Measurements from ENCODE around the gene MYH9.
"Not testable (repeated sequence)": the region's sequence is repeated elsewhere in the genome, so short reads cannot be mapped to it uniquely, and the experiment has no call there.

The MYH9 gene

DNA sequence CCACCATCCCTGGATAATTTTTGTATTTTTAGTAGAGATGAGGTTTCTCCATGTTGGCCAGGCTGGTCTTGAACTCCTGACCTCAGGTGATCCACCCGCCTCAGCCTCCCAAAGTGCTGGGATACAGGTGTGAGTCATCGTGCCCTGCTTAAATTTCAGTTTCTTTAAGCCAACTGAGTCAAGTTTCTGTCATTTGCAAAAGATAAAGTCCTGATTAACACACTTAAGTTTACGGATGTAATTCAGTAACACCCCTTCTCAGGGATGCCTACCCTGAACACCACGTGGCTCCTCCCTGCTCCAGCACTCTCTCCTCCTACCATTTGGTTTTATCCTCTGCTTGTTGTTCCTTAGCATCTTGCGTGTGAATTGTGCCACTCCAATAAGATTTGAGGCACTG lies 36.7 kb upstream of the MYH9 start:
- H3K4me1 ChIP-seq (ENCODE audit: control insufficient read depth, insufficient read depth, low read length, poor library complexity, severe bottlenecking) = peaks cover 27% of the 10 kb centered on the region
- not testable (repeated sequence) for H3K4me3 ChIP-seq (ENCODE audit: extremely low read depth, insufficient read depth, low read length, poor library complexity, severe bottlenecking); H3K9me3 ChIP-seq (ENCODE audit: control insufficient read depth, low read length); H3K36me3 ChIP-seq (ENCODE audit: control insufficient read depth, insufficient read depth, low read length); H3K27ac ChIP-seq (ENCODE audit: low read depth, low read length, severe bottlenecking)
- WGBS, 2 experiments (ENCODE audit: insufficient coverage in 2 of 2) = 82 to 94% methylated on average over 5 of the region's 5 CpGs

DNA sequence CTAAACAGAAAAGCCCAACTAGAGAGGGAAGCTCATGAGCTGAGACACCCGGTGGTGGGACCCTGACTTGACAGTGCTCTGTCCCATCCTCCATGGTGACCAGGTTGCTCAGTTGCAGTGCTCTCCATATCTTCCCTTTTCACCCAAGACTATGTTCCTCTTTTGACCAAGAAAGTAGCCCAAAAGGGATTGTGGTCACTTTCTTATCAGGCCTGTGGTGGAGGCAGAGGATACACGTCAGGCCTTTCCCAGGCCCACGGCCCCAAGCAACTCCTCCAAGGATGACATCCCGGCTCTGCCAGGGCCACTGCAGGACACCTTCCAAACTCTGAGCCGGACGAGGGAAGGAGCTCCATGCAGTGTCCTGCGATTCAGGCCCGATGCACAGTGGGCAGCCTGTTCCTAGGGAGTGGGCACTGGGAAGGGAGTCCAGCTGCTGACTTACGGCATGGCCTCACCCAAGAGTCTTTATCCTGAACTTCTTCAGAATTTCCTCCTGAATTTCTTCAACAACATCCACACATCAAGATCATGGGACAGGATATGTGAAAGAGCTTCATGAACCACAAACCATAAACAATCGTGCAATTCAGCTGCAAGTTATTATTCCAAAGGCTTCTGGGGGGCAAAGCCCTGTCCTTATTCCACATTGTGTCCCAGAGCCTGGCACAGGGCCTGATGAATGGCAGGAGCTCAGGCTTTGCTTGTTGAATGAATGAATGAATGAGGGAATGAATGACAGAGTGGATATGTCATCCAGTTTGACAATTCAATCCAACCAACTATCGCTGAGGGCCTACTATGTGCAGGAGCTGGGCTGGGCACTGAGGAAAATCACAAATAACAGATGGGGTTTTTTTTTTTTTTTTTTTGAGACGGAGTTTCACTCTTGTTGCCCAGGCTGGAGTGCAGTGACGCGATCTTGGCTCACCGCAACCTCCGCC lies 36.0 kb upstream of the MYH9 start:
- Histone ChIP-seq H3K4me1 (ENCODE audit: control insufficient read depth, insufficient read depth, low read length, poor library complexity, severe bottlenecking) (peaks cover 27% of the 10 kb centered on the region), H3K4me3 (ENCODE audit: extremely low read depth, insufficient read depth, low read length, poor library complexity, severe bottlenecking) (no peak overlapping the region)
- 92 to 94% methylated on average over 7 to 8 of the region's 16 CpGs for WGBS, 2 experiments (ENCODE audit: insufficient coverage in 2 of 2)

DNA sequence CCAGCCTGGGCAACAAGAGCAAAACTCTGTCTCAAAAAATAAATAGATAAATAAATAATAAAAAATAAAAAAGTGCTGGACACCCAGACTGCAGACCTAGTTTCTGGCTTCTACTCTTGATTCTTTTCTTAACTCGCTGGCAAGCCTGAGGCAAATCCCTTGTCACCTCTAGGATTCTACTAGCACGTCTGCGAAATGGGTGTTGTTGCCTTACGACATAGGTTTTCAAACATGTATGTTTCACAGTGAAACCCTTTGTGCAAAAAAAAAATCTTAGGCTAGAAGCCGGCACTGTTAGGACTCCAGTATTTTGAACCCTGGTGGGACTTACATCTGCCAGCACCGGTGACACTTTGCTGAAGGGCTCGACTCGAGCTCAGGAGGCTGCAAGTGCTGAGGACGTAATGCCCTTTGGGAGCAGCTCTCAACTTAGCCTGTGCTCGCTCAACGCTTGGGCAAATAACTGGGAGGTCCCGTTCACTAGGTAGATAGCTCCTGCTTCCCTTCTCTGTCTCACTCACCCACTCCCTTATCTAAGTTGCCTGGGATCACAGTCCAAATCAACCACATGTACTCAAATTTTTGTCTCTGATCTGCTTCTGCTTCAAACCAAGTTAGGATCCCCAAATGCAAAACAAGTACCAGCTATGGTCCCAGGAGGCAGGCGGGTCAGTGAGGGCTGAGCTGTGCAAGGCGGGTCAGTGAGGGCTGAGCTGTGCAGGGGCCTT lies 34.7 kb upstream of the MYH9 start:
- WGBS, 2 experiments (ENCODE audit: insufficient coverage in 2 of 2) = 95% methylated on average over 13 of the region's 14 CpGs
- no peaks in the 10 kb centered on the region for H3K9me3 ChIP-seq (ENCODE audit: control insufficient read depth, low read length)
- peaks cover 27% of the 10 kb centered on the region for H3K4me1 ChIP-seq (ENCODE audit: control insufficient read depth, insufficient read depth, low read length, poor library complexity, severe bottlenecking)
- H3K4me3 ChIP-seq (ENCODE audit: extremely low read depth, insufficient read depth, low read length, poor library complexity, severe bottlenecking) = no peak overlapping the region
- no peaks in the 10 kb centered on the region for H3K36me3 ChIP-seq (ENCODE audit: control insufficient read depth, insufficient read depth, low read length)
- no peak overlapping the region for H3K27ac ChIP-seq (ENCODE audit: low read depth, low read length, severe bottlenecking)

More for the DNA sequence above, 36.0 kb upstream of the MYH9 start:
- Histone ChIP-seq H3K9me3 (ENCODE audit: control insufficient read depth, low read length) (no peaks in the 10 kb centered on the region), H3K27ac (ENCODE audit: low read depth, low read length, severe bottlenecking) (no peak overlapping the region), H3K36me3 (ENCODE audit: control insufficient read depth, insufficient read depth, low read length) (no peaks in the 10 kb centered on the region)

DNA sequence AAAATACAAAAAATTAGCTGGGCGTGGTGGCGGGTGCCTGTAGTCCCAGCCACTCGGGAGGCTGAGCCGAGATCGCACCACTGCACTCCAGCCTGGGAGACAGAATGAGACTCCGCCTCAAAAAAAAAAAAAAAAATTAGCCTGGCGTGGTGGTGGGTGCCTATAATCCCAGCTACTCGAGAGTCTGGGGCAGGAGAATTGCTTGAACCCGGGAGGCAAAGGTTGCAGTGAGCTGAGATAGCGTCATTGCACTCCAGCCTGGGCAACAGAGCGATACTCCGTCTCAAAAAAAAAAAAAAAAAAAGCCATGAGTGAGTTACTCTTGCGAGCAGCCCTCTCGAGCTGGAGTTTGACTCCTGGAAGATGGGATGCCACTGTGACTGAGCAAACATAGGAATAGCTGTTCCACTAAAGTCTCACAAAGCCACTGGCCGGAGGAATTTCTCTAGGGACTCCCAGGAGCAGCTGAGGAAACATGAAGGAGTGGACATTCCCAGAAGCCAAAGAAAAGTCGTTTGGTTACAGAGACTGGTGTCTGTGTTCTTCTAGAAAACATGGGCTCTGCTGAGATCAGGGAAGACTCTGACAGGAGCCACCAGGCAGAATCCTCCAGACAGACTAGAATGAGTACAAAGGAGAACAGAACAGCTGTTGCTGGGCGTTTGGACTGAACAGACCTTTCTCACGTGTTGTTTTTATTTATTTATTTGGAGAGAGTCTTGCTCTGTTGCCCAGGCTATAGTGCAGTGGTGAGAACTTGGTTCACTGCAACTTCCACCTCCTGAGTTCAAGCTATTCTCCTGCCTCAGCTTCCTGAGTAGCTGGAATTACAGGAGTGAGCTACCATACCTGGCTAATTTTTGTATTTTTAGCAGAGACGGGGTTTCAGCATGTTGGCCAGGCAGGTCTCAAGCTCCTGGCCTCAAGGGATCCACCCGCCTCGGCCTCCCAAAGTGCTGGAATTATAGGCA lies 32.4 kb upstream of the MYH9 start:
- 89 to 91% methylated on average over 12 to 18 of the region's 21 CpGs for WGBS, 2 experiments (ENCODE audit: insufficient coverage in 2 of 2)
- Histone ChIP-seq H3K27ac (ENCODE audit: low read depth, low read length, severe bottlenecking) (peak overlapping the region; percentile 93), H3K36me3 (ENCODE audit: control insufficient read depth, insufficient read depth, low read length) (no peaks in the 10 kb centered on the region), H3K4me1 (ENCODE audit: control insufficient read depth, insufficient read depth, low read length, poor library complexity, severe bottlenecking) (peaks cover 21% of the 10 kb centered on the region), H3K9me3 (ENCODE audit: control insufficient read depth, low read length) (no peaks in the 10 kb centered on the region), H3K4me3 (ENCODE audit: extremely low read depth, insufficient read depth, low read length, poor library complexity, severe bottlenecking) (no peak overlapping the region)

DNA sequence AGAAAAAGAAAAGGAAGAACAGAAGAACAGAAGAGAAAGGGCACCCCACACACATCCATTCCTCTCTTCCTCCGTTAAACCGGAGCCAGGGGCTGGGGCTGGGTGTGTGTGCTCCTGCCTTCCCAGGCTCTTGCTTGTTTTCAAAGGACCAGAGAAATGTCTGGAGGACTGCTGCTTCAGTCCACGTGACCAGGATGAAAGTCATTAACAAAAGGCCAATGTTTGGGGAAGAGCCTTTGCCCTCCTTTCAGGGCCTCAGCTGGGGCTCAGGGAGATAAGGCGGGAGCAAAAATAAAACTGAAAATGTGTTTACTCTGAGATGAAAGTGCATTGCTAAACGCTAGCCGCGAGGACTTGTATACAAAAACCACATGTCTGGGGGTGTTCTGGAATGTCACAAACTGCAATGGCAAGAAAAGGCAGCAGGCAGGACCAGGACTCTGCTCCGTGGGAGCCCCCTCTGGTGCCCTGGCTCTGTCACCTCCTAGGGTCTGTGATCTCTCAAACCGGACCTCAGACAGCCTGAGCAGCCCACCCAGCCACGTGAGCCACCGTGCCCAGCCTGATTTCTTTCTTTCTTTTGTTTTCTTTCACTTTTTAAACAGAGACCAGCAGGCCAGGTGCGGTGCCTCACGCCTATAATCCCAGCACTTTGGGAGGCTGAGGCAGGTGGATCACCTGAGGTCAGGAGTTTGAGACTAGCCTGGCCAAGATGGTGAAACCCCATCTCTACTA lies 31.6 kb upstream of the MYH9 start:
- H3K4me3 ChIP-seq (ENCODE audit: extremely low read depth, insufficient read depth, low read length, poor library complexity, severe bottlenecking) = no peak overlapping the region
- peak overlapping the region; percentile 93 for H3K27ac ChIP-seq (ENCODE audit: low read depth, low read length, severe bottlenecking)
- H3K9me3 ChIP-seq (ENCODE audit: control insufficient read depth, low read length) = no peaks in the 10 kb centered on the region
- 18 to 22% methylated on average over 10 to 11 of the region's 13 CpGs for WGBS, 2 experiments (ENCODE audit: insufficient coverage in 2 of 2)
- H3K4me1 ChIP-seq (ENCODE audit: control insufficient read depth, insufficient read depth, low read length, poor library complexity, severe bottlenecking) = peaks cover 21% of the 10 kb centered on the region
- H3K36me3 ChIP-seq (ENCODE audit: control insufficient read depth, insufficient read depth, low read length) = no peaks in the 10 kb centered on the region

DNA sequence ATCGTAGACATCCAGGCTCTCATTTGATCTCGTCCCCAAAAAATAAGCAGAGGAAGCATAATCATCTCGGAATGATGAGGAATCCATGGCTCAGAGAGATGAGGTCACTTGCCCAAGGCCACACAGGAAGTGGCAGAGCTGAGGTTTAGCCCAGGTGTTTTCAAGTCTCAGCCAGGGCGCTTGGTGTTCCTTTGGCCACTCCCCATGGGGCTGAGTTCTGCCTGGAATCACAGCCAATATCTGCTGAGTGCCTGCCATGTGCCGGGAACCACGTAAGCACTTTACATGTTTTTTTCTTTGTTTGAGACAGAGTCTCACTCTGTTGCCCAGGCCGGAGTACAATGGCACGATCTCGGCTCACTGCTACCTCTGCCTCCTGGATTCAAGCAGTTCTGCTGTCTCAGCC lies 29.5 kb upstream of the MYH9 start:
- Histone ChIP-seq H3K9me3 (ENCODE audit: control insufficient read depth, low read length) (no peaks in the 10 kb centered on the region), H3K4me3 (ENCODE audit: extremely low read depth, insufficient read depth, low read length, poor library complexity, severe bottlenecking) (no peak overlapping the region), H3K27ac (ENCODE audit: low read depth, low read length, severe bottlenecking) (no peak overlapping the region), H3K4me1 (ENCODE audit: control insufficient read depth, insufficient read depth, low read length, poor library complexity, severe bottlenecking) (peaks cover 22% of the 10 kb centered on the region), H3K36me3 (ENCODE audit: control insufficient read depth, insufficient read depth, low read length) (no peaks in the 10 kb centered on the region)
- WGBS, 2 experiments (ENCODE audit: insufficient coverage in 2 of 2) = 92 to 96% methylated on average over 9 of the region's 9 CpGs

DNA sequence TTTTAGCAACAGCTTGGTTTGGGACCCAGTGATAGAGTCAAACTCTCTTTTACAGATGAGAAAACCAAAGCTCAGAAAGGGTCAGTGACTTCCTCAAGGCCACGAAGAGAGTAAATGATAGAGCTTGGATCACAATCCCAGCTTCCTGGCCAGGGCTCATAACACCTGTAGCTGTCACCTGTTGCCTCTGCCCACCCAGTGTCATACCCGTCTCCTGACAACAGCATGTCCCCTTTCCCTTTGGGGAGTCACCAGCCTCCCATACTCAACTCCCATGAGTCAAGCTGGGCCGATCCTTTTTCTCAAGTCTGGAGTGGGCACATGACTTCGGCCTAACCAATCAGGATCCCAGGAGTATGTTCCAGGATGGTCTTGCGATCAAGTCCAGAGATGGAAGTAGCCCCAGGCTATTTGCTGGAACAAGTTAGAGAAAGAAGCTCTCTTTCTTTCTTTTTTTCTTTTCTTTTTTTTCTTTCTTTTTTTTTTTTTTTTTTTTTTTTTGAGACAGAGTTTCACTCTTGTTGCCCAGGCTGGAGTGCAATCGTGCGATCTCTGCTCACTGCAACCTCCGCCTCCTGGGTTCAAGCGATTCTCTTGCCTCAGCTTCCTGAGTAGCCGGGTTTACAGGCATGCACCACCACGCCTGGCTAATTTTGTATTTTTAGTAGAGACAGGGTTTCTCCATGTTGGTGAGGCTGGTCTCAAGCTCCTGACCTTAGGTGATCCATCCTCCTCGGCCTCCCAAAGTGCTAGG lies 27.8 kb upstream of the MYH9 start:
- no peaks in the 10 kb centered on the region for H3K9me3 ChIP-seq (ENCODE audit: control insufficient read depth, low read length)
- WGBS, 2 experiments (ENCODE audit: insufficient coverage in 2 of 2) = 98 to 99% methylated on average over 8 to 9 of the region's 12 CpGs
- peaks cover 20% of the 10 kb centered on the region for H3K4me1 ChIP-seq (ENCODE audit: control insufficient read depth, insufficient read depth, low read length, poor library complexity, severe bottlenecking)
- H3K27ac ChIP-seq (ENCODE audit: low read depth, low read length, severe bottlenecking) = no peak overlapping the region
- H3K36me3 ChIP-seq (ENCODE audit: control insufficient read depth, insufficient read depth, low read length) = no peaks in the 10 kb centered on the region
- H3K4me3 ChIP-seq (ENCODE audit: extremely low read depth, insufficient read depth, low read length, poor library complexity, severe bottlenecking) = no peak overlapping the region

DNA sequence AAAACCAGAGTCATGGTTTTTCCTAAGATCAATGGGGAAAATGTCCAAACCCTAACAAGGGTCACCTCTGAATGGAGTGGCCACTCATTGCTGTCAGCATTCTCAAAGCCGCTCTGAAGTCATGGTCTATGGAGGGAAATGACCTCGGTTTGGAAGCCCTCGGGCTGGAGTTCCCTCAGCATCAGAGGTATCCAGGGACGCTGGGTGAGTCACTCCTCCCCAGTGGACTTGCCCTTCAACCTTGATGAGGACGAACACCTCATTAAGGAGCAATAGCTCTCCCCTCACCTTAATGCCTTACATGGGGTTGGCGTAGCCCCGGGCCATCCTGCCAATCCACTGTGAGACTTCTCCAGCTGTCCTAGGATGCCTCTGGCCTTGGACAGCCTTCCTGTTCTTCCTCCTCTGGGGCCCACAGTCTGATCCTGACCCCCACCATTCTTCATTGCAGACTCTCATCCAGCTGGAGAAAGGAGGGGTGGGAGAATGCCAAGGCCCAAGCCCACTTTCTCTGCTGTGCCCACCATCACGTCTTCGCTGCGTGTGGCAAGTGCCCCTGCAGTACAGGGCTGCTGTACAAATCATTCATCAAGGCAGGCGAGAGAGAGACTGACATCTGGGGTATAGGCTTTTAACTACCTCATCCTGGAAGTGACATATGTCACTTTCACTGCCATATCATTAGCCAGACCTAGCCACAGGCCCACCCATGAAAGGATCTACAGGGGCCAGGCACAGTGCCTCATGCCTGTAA lies 25.4 kb upstream of the MYH9 start:
- Histone ChIP-seq H3K27ac (ENCODE audit: low read depth, low read length, severe bottlenecking) (no peak overlapping the region), H3K4me3 (ENCODE audit: extremely low read depth, insufficient read depth, low read length, poor library complexity, severe bottlenecking) (no peak overlapping the region), H3K9me3 (ENCODE audit: control insufficient read depth, low read length) (no peaks in the 10 kb centered on the region), H3K4me1 (ENCODE audit: control insufficient read depth, insufficient read depth, low read length, poor library complexity, severe bottlenecking) (peaks cover 19% of the 10 kb centered on the region), H3K36me3 (ENCODE audit: control insufficient read depth, insufficient read depth, low read length) (no peaks in the 10 kb centered on the region)
- 89 to 91% methylated on average over 9 to 11 of the region's 11 CpGs for WGBS, 2 experiments (ENCODE audit: insufficient coverage in 2 of 2)

Data from mesodermal cell (in vitro differentiated cells).